G401 (cell line): Measurements from ENCODE around the gene TTYH1. TPM values are rescaled to one million over a fixed set of nuclear protein-coding genes. Genes with fewer than 3 reads are reported as not detected.
A peak's percentile ranks its signal among the peaks of the same experiment; 100 is the strongest.

Experiments
- DNase-seq: peaks from one replicate; pipeline ENCODE4 v3.0.0-alpha.2; 2015; ENCODE audit warnings: low spot score
- in situ Hi-C: cut with HindIII; loops from 2 replicates; pipeline ENCODE4 v1.10.0; 2016; ENCODE audit warnings: low sequenced_read_pairs, mixed read lengths
- total RNA-seq: library from RNA; depleted of rRNA; stranded (reverse); fragments of >200 nt; shearing (Covaris generic); gene quantifications from 2 replicates; pipeline ENCODE4 v1.2.3, GENCODE V29; 2014

TTYH1 gene
- total RNA-seq, 1 experiment from 2014 or later, result 0.10 TPM

DNA sequence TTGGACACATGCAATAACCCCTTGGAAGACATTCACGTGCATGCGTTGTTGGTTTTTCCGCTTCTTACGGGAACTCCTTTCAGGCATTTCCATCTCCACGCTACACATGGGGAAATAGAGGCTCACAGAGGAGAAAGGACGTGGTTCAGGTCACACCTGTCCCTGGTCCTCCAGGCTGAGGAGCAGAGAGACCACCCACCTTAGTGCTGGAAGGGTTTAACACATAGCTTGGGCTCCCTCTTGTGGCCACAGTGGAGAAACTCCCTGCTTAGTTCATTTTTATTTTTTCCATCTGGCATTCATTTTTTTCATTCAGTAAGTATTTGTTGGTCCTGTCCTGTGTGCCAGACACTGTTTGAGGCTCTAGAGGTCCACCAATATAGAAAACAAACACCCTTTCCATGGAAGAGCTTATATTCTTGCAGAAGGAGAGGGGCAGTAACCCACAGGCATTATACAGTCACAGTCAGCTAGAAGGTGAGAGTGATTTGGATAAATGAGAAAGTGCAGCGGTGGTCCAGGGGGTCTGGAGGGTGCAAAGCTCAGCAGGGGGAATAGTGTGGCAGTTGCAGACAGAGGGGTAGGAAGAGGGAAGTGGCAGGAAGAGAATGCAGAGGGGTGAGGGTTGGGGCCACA lies 24.2 kb upstream of the TTYH1 start:
- in situ Hi-C loops, result no loop called here
- DNase-seq, result peak; percentile 41

DNA sequence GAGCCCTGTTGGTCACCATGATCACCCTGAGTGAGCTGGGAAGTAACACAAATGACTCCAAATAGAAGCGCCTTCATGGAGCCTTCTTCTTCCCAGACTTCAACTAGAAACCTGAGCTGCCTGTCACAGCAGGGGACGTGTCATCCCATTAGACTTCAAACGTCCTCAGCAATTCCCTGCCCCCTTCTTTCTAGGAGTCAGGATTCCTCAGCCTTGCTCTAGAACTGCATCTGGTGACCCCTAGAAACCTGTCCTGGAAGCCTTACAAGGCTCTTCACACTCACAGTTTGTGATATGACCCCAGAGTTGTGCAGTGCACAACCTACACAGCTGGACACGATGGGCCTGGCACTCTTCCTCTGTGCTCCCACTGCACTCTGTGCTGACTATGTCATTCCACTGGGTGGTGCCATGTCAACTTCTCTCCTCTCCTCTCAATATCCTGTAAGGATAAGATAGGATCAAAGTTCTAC lies 23.6 kb upstream of the TTYH1 start:
- in situ Hi-C loops, result no loop called here
- no peak for DNase-seq

DNA sequence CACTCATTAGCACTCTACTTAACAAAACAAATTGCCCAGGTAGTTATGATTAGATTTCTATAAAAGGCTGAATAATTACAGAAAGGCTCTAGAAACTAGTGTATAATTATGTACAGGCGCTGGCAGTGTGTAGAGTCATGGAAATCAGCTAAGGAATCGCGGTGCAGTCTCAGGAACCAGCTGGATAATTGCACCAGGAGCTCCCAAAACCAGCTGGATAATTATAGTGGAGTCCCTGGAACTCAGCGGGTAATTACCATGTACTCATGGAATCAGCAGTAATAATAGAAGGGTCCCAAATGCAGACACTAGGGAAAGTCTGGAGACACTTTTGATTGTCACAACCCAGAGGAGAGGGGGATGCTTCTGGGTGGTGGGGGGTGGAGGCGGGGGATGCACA lies 23.2 kb upstream of the TTYH1 start:
- in situ Hi-C loops, result no loop called here

DNA sequence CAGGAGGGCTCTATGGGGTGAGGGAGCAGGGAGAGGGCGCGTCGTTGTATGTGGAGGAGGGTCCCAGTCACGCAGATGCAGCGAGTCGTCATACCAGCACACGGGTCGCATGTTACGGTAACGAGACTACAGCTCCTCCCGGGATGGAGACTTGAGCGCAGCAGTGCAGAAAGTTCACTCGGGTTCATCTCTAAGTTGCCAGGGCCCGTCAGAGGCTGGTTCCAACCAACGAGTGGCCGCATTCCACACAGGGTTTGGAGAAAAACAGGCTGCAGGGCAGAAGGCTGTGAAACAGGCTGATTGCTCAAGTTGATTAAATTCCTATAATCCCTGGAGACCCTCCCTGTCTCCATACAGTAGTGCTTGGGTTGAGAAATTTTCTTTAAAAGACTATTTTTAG lies 21.9 kb upstream of the TTYH1 start:
- in situ Hi-C loops, result no loop called here
- DNase-seq, result no peak

More for the DNA sequence above, 23.2 kb upstream of the TTYH1 start:
- DNase-seq, result no peak

DNA sequence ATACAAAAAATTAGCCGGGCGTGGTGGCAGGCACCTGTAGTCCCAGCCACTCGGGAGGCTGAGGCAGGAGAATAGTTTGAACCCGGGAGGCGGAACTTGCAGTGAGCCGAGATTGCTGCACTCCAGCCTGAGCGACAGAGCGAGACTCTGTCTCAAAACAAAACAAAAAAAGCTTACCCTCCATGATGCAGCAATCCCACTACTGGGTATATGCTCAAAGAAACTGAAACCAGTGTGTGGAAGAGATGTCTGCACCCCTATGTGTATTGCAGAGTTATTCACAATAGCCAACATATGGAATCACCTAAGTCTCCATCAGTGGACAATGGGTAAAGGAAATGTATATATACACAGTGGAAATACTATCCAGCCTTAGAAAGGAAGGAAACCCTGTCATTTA lies 19.6 kb upstream of the TTYH1 start:
- DNase-seq, result no peak
- in situ Hi-C loops, result no loop called here

DNA sequence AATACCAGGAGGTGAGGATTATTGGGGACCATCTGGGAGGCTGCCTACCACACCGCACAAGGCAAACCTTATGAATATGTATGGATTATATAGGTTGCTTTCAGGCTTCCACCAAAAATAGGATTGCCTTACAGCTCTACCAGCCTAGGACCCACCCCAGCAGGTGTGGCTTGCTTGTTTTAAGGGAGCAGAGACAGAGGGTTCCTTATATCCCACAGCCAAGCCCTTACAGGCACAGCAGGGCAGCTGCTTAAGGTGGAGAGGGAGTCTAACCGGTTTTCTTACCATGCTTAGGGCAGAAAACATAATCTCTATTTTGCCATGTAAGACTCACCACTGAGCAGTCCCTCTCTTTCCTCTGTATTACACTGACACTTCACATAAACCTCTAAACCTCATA lies 16.1 kb upstream of the TTYH1 start:
- DNase-seq, result no peak
- in situ Hi-C loops, result no loop called here

DNA sequence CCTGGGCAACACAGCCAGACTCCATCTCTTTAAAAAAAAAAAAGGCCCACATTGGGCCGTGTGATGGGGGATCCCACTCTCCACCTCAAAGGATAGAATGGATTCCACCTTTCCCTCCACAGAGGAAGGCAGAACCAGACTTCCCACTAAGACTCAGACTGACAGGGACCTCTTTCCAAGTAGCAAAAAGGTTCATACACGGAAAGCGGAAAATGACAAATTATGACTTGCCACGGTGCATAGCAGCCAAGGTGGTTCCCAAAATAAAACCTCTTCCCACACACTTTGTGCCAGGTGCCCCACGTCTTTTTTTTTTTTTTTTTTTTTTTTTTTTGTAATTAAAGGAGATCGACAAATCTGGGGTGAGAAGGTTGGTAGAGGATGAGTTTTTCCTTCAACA lies 14.4 kb upstream of the TTYH1 start:
- in situ Hi-C loops, result no loop called here
- DNase-seq, result no peak

DNA sequence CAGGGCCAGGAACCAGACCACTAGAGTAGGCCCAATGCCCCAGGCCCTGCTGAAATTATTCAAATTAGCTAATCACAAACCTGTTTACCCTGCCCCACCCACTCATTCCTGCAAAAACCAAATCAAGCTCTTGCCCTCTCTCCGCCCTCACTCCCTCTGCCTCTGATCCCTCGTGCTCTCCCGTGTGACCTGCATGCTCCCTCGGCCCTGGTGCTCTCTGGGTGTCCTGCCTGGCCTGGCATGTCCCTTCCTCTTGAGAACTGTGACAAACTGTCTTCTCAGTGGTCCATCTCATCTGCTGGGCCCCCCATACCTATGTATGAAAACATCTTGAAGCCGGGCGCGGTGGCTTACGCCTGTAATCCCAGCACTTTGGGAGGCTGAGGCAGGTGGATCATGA lies 12.2 kb upstream of the TTYH1 start:
- no peak for DNase-seq
- in situ Hi-C loops, result no loop called here

DNA sequence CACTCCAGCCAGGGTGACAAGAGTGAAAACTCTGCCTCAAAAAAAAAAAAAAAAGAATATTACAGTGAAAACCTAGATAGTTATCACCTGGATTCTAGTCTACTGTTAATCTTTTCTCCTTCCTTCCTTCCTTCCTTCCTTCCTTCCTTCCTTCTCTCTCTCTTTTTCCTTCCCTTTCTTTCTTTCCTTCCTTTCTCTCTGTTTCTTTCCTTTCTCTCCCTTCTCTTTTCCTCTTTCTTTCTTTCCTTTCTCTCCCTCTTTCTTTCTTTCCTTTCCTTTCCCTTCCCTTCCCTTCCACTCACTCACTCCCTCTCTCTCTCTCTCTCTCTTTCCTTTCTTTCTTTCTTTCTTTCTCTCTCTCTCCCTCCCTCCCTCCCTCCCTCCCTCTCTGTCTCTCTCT lies 9.6 kb upstream of the TTYH1 start:
- DNase-seq, result no peak
- in situ Hi-C loops, result no loop called here

DNA sequence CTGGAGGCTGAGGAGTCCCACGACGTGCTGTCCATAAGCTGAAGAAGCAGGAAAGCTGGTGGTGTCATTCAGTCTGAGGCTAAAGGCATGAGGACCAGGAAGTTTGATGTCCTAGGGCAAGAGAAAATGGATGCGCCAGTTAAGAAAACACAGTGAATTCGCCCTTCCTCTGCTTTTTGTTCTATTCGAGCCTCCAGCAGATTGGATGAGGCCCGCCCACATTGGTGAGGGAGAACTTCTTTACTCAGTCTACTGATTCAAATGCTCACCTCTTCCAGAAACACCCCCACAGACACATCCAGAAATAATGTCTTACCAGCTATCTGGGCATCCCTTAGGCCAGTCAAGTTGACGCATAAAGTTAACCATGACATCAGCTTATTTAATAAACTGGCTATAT lies 7.5 kb upstream of the TTYH1 start:
- in situ Hi-C loops, result no loop called here

DNA sequence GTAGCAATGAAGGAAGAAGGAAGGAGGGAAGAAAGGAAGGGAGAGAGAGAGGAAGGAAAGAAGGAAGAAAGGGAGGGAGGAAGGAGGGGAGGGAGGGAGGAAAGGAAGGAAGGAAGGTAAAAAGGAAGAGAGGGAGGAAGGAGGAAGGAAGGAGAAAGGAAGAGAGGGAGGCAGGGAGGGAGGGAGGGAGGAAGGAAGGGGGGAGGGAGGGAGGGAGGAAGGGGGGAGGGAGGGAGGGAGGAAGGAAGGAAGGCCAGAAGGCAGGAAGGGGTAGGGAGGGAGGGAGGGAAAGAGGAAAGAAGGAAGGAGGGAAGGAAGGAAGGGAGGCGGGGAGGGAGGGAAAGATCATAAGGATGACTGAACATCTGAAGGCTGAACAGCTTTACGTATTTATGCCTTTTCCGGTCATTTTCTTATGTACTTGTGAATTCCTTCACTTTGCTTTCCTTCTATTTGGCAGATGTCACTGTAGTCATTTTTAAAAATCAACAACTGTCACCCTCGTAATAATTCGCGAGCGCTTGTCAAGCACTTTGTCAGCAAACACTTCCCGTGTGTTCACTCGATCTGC lies 6.7 kb upstream of the TTYH1 start:
- in situ Hi-C loops, result no loop called here
- no peak for DNase-seq

More for the DNA sequence above, 7.5 kb upstream of the TTYH1 start:
- no peak for DNase-seq

DNA sequence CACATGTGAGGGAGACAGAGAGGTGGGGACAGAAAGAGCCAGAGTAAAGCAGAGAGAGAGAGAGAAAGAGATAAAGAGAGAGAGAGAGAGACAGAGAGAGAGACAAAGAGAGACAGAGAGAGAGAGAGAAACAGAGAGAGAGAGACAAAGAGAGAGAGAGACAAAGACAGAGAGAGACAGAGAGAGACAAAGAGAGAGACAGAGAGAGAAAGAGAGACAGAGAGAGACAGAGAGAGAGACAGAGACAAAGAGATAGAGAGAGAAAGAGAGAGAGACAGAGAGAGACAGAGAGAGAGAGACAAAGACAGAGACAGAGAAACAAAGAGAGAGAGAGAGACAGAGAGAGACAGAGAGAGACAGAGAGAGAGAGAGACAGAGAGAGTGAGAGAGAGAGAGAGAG lies 4.2 kb upstream of the TTYH1 start:
- in situ Hi-C loops, result no loop called here
- DNase-seq, result no peak

DNA sequence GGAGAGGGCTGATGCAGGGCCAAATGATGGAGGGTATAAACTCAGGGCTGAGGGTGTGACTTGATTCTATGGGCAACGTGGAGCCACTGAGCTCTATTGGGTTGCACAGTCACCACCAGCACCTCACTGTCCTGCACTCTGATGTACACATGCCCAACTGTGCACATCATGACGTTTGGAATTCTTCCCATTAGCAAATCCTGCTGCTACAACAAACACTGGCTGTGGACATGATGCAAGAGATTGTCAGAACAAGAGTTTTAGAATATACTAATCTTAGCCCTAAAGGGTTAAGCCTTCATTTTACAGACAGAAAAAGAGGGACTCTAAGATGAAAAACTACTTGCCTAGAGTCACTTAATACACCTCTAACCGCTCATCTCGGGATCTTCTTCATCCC lies 2.4 kb upstream of the TTYH1 start:
- in situ Hi-C loops, result no loop called here

DNA sequence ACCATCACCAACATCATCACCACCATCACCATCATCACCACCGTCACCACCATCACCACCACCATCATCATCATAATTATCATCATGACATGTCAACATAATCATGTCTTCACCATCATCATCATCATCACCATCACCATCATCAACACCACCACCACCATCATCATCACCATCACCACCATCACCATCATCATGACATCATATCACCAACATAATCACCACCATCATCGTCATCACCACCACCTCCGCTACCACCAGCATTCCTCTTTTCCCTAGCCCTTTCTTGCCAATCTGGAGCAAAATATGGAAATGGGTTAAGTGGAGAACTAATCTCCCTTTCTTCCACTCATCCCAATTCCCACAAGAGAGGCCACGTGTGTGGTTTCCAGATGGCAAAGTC lies 1.1 kb upstream of the TTYH1 start:
- DNase-seq, result no peak
- in situ Hi-C loops, result no loop called here

More for the DNA sequence above, 2.4 kb upstream of the TTYH1 start:
- no peak for DNase-seq

DNA sequence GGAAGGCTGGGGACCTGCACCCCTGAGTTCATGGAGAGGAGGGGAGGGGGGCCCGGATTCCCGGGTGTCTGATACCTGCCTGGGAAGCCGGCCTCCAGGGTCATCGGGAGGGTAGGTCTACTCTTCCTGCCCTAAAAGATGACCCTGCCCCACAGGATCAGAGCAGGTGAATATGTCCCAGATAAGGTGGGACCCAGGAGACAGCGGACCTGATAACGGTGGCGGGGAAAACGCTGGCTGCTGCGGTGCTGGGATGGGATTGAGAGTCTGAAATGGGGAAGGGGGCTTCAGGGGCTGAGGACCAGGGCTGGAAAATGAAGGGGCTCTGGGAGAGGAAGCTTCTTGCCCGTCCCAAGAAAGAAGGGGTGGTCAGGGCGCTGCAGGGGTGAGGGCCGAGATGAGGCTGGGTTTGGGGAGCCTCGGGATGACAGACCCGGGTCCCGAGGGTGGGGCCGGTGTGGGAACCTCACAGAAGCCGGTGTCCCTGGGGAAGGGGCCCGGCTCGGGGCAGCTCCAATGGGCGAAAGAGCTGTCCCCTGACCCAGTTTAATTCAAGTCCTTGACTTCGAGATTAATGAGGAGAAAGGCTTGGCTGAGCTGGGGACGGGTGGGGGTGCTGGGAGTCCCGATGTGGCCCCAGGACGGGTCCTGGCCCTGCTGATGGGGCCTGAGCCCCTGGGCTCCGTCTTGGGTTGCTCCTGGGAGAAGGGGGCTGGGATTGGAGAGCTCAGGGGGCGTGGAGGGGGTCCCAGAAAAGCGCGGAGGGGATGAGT lies 823 bp downstream of the TTYH1 start:
- DNase-seq, result no peak
- in situ Hi-C loops, result no loop called here

DNA sequence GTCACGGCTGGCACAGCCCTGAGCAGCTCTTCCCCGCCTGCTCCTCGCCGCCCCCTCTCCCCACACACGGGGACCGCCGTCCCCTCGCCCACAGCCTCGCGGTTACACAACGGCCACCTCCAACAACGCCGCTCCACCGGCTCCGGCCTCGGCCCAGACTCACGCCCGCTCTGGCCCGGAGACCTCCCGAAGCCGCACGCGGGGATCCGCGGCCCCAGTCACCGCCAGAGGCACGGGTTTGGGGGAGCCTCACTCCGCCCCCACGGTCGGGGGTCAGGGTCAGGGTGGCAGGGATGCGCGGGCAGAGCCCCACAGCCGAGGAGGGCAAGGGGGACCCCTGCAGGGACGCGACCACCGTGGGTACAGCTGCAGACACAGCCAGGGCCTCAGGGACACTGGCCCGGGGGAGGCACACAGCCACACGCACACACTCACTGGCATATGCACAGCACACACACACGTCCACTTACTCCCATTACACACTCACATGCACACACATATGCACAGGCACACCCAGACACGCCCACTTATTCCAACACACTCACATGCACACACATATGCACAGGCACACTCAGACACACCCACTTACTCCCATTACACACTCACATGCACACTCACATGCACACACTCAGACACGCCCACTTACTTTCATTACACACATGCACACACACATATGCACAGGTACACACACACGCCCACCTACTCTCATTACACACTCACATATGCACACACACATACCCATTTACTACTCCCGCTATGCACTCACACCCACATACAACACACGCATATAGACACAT lies 1.6 kb downstream of the TTYH1 start:
- in situ Hi-C loops, result no loop called here
- no peak for DNase-seq

DNA sequence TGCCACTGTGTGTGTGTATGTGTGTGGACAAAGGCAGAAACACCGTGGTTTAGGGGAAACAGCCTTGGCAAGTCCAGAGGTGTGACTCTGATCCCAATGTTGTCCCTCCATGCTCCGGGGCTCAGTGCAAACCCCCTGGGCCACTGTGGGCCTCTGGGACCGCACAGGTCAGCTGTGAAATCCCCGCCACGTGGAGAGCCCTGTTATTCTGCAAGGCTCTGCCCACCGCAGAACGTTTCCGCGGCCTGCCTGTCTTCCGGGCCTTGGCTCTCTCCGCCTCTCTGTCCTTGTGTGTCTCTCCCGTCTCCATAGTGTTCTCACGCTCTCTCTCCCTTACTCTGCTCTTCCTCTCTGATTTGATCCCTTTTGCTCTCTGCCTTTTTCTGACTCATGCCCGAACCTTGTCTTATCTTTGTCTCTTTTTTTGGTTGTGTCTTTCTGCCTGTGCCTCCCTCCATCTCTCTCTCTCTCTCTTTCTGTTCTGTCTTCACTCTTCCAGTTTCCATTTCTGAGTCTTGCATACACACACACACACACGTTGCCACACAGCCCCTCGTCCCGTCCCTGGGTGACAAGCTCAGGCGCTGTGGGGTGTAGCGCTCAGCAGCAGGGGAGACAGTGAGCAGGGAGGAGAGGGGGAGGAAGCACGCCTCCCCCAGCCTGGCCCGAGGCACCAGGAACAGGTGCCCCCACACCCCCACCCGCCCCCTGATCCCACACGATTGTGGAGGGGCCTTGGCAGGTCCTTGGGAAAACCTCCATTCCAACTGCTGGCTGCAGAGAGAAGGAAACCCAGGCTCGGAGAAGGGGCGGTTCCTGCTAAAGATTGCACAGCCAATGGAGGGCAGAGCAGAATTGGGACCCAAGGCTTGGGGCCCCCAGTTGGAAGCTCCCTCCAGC lies 3.0 kb downstream of the TTYH1 start:
- no peak for DNase-seq
- in situ Hi-C loops, result no loop called here

DNA sequence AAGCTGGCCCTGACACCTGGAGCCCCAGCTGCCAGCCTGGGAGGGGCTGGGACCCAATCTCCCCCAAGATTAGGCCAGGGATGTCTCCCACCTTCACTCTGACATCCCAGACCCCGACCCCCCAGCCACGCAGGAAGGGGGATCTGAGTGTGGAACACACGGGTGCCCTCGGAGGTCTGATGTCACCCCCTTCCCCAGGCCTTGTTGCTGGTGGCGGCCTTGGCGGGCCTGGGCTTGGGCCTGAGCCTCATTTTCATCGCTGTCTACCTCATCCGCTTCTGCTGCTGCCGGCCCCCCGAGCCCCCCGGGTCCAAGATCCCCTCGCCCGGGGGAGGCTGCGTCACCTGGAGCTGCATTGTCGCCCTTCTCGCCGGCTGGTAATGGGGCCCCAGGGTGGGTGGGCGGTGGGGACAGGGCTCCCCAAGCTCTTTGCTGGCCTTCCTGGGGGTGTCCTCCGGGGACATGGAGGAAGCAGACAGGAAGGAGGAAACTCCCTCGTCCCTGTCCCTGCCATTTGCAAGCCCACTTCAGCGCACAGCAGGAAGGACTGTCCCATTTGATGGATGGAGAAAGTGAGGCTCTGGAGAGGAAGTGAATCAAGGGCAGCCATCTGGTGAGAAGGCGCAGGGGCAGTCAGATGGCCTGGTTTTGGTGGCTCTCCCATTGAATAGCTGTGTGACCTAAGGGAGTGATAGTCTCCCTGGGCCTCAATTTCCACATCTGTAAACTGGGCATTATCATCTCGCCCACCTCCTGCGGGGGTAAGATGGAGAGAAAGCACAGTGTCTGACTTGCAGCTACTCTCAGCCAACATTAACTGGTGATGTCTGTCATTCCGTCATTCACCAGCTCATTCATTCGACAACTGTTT lies 3.9 kb downstream of the TTYH1 start:
- DNase-seq, result no peak
- in situ Hi-C loops, result no loop called here
